GM12874 (cell line): Measurements from ENCODE around the gene SUN1.
A peak's percentile ranks its signal among the peaks of the same experiment; 100 is the strongest.

Experiments
- CTCF ChIP-seq: IDR thresholded peaks from 2 replicates; pipeline ENCODE4 v1.5.1; 2011; ENCODE audit warnings: low read depth, mild to moderate bottlenecking, control low read depth, low read length, moderate library complexity; ENCODE audit not compliant: insufficient read depth

Gene SUN1

GRCh38 chr7:867406-868188, 35.3 kb downstream of the SUN1 start:
- no peak for TF ChIP-seq CTCF

- no peak for TF ChIP-seq CTCF
Measured at GRCh38 chr7:868189-868486, 35.9 kb downstream of the SUN1 start.

GRCh38 chr7:869348-869747, 37.1 kb downstream of the SUN1 start:
- no peak for TF ChIP-seq CTCF

GRCh38 chr7:871900-872537, 39.7 kb downstream of the SUN1 start:
- TF ChIP-seq CTCF = no peak

GRCh38 chr7:873367-874002, 41.2 kb downstream of the SUN1 start:
- peak; percentile 97 for TF ChIP-seq CTCF

- no peak for TF ChIP-seq CTCF
Measured at GRCh38 chr7:874031-874749, 41.9 kb downstream of the SUN1 start.

GRCh38 chr7:875051-875450, 42.8 kb downstream of the SUN1 start:
- no peak for TF ChIP-seq CTCF
